GM10248 (cell line): ENCODE data around the gene CDKN2D.

ENCODE experiments used
- CTCF ChIA-PET: fragments of 300-600 bp; sonication (Branson Sonifier 250); formaldehyde crosslinking; extraction: SDS; loops from one replicate; lab custom pipeline; 2021; ENCODE audit warnings: antibody characterized with exemption; lab: Yijun Ruan, JAX
- POLR2A ChIA-PET: fragments of 350-650 bp; sonication (Branson Sonifier 250); formaldehyde crosslinking; extraction: SDS; loops from one replicate; lab custom pipeline; 2020; ENCODE audit warnings: antibody characterized with exemption; lab: Yijun Ruan, JAX
- DNase-seq: peaks from one replicate; pipeline ENCODE4 v3.0.0; 2012; ENCODE audit errors: extremely low spot score
- TF ChIP-seq, protein P1 (sequence below): IDR thresholded peaks from 2 replicates; pipeline ENCODE4 v1.5.1; 2012; ENCODE audit warnings: mild to moderate bottlenecking, low read depth; ENCODE audit errors: extremely low read depth, missing control alignments, control extremely low read depth

CDKN2D gene

DNA sequence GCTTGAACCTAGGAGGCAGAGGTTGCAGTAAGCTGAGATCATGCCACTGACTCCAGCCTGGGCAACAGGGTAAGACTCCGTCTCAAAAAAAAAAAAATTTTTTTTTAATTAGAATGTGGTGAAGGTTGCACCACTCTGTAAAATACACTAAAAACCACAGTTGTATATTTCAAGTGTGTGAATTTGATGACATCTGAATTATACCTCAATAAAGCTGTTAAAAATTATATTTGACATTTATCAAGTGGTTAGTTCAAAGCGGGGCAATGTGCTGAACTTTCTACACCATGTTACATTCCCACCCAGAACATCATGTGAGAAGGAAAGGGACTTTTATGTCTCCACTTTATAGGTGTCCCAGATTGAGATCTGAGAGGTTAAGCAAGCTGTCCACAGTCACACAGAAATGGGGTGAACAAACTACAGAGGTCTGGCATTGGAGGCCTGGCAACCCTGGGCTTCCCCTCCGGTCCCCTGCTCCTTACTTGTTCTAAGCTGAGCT, 45.6 kb downstream of the CDKN2D start:
- ChIA-PET POLR2A (no interaction called here), CTCF (interaction anchor here (1.2 to 4.5 kb wide), 4 partner anchors 14 to 121 kb away, joined by 3 to 16 read pairs (median 3); no protein-coding TSS in a partner anchor)
- TF ChIP-seq, protein P1, sequence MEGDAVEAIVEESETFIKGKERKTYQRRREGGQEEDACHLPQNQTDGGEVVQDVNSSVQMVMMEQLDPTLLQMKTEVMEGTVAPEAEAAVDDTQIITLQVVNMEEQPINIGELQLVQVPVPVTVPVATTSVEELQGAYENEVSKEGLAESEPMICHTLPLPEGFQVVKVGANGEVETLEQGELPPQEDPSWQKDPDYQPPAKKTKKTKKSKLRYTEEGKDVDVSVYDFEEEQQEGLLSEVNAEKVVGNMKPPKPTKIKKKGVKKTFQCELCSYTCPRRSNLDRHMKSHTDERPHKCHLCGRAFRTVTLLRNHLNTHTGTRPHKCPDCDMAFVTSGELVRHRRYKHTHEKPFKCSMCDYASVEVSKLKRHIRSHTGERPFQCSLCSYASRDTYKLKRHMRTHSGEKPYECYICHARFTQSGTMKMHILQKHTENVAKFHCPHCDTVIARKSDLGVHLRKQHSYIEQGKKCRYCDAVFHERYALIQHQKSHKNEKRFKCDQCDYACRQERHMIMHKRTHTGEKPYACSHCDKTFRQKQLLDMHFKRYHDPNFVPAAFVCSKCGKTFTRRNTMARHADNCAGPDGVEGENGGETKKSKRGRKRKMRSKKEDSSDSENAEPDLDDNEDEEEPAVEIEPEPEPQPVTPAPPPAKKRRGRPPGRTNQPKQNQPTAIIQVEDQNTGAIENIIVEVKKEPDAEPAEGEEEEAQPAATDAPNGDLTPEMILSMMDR = no peak
- no peak for DNase-seq

DNA sequence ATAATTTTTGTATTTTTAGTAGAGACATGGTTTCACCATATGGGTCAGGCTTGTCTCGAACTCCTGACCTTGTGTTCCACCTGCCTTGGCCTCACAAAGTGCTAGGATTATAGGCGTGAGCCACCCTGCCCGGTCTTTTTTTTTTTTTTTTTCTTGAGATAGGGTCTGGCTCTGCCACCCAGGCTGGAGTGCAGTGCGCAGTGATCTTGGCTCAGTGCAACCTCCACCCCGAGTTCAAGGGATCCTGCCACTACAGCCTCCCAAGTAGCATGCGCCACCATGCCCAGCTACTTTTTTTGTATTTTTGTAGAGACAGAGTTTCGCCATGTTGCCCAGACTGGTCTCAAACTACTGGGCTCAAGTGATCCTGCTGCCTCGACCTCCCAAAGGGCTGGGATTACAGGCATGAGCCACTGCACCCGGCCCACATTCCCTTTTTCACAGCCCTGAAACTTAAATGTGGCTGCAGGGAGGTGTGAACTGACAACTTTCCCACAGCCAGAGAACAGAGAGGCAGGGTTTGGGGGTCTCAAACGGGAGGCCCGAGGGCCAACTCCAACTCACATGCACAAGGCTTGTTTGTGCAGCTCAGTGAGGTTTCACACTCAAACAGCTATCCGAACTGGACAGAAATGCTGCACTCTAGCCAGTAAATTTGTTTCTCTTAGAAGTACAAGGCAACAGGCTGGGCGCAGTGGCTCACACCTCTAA, 47.2 kb downstream of the CDKN2D start:
- ChIA-PET CTCF (interaction anchor here (1.0 to 4.5 kb wide), 4 partner anchors 9 to 20 kb away, joined by 3 to 16 read pairs (median 4); no protein-coding TSS in a partner anchor), POLR2A (no interaction called here)
- no peak for DNase-seq
- TF ChIP-seq, protein P1 = no peak

DNA sequence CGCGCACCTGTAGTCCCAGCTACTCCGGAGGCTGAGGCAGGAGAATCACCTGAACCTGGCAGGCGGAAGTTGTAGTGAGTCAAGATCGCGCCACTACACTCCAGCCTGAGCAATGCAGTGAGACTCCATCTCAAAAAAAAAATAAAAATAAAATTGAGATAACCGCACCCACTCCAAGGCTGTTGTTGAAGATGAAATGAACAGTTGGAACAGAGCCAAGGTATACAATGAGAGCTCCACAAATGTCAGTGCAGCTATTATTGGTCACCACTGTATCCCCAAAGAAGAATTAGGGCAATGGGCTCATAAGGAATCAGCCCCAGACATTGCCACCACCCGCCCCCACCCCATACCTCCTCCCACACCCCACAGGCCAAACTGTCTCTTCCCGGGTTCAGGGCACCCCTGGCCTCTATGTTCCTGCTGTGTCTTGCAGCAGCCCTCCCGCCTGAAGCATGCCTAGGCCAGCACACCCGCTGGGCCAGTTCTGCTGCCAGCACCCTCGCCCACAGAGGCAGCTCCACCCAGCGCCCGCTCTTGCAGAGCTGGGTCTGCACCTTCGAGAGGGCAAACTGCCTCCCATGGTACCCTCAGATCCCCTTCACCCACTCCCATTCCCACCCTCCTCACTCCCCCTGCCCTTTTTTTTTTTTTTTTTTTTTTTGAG, 48.0 kb downstream of the CDKN2D start:
- POLR2A ChIA-PET = no interaction called here
- DNase-seq = no peak
- CTCF ChIA-PET = interaction anchor here (1.1 to 4.5 kb wide), 6 partner anchors 9 to 124 kb away, joined by 3 to 16 read pairs (median 4); no protein-coding TSS in a partner anchor
- TF ChIP-seq, protein P1 = no peak

DNA sequence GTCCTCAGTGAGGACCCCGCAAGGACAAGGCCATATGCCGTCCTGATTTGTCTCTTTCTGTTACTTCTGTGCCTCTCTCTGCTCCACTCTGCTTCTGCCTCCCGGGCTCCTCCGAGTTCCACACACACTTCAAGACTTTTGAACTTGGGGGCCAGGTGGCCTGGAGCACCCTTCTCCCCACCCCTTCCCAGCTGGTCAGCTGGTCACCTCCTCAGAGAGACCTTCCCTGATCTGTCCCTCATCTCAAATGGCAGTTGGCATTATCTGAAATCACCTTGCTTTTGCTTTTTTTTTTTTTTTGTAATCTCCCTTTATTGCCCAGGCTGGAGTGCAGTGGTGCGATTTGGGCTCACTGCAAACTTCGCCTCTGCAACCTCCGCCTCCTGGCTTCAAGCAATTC, 49.4 kb downstream of the CDKN2D start:
- POLR2A ChIA-PET = no interaction called here
- TF ChIP-seq, protein P1 = no peak
- CTCF ChIA-PET = interaction anchor here (1.4 to 4.5 kb wide), 4 partner anchors 8 to 125 kb away, joined by 4 to 16 read pairs (median 4); no protein-coding TSS in a partner anchor
- no peak for DNase-seq

DNA sequence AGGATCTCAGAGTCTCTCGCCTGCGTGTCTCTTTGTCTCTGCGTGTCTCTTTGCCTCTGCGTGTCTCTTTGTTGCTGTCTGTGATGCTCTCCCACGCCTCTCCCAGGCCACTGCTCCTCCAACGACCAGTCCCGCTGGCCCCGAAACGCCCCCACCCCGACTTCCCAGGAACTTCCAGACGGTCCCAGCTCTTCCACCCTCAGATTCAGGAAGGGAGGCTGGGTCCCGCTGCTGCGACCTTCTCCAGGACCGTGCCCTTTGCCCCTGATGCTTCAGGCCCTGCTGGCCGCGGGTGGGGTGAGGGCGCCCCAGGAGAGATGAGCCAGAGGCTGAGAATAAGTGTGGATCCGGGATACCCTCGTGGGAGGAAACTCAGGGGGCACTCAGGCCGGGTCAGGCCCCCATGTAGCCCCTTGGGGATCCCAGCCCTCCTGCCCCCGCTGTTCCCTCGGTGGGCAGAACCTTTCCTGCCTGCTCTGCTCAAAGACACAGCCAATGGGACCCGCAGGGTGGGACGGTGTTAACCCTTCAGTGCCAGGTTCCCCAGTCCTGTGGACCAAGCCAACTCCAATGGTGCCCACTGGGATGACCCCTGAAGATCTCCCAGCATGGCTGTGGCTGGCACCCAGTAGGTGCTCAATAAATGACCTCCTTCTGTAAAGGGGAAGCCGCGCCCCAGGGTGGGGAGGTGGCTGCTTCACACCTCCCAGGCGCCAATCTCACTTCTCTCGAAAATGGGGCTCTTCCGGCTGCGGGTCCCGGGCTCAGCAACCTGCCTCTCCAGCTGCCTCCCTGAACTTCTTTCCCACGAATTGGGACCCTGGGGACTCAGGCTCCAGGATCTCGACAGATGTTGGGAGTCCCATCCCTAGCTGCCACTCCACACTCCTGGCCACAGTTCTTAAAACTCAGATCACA, 50.1 kb downstream of the CDKN2D start:
- TF ChIP-seq, protein P1 = no peak
- ChIA-PET CTCF (interaction anchor here (2.0 to 4.5 kb wide), 4 partner anchors 9 to 126 kb away, joined by 4 to 16 read pairs (median 8); no protein-coding TSS in a partner anchor), POLR2A (interaction anchor here (0.5 kb wide), 1 partner anchor 25 kb away, joined by 3 read pairs; no protein-coding TSS in a partner anchor)
- no peak for DNase-seq
